ENCODE results near the gene TRIP12.

- TF ChIP-seq CTCF (IDR thresholded peaks at IDR 0.05) = no peak
- no peak for TF ChIP-seq POLR2A (IDR thresholded peaks at IDR 0.05; ENCODE audit: low read length)
- no peak for TF ChIP-seq REST (IDR thresholded peaks at IDR 0.05)
- no peak for TF ChIP-seq KDM1A (IDR thresholded peaks at IDR 0.05; ENCODE audit: low read depth)
- no peak for TF ChIP-seq CEBPB (IDR thresholded peaks at IDR 0.05)
- TF ChIP-seq JUN (IDR thresholded peaks at IDR 0.05) = no peak
- no peak for TF ChIP-seq BHLHE40 (IDR thresholded peaks at IDR 0.05; ENCODE audit: low read depth, low read length)
- no peak for TF ChIP-seq ESRRA (IDR thresholded peaks at IDR 0.05; ENCODE audit: borderline replicate concordance, low read length)
- no peak for TF ChIP-seq RFX5 (IDR thresholded peaks at IDR 0.05)
Measured at GRCh38 chr2:229802785-229803184, 119.0 kb downstream of the TRIP12 start.
